Measurements from ENCODE around the gene PRKCA.

- TF ChIP-seq POLR2A (IDR thresholded peaks at IDR 0.05) (no peak), EP300 (IDR thresholded peaks at IDR 0.05) (no peak)
Observed at GRCh38 chr17:66629762-66630161, 327.3 kb downstream of the PRKCA start.
